HEK293 (cell line): ENCODE measurements around the gene SART1.

ENCODE experiments used
- CTCF ChIP-seq: fragments of 450-650 bp; formaldehyde crosslinking; IDR thresholded peaks from 2 replicates; pipeline ENCODE4 v1.5.1; 2016; ENCODE audit warnings: missing biosample characterization, missing genetic modification characterization
- KLF16 ChIP-seq: fragments of 450-650 bp; formaldehyde crosslinking; IDR thresholded peaks from 2 replicates; pipeline ENCODE4 v1.5.1; 2017; ENCODE audit warnings: missing biosample characterization, missing genetic modification characterization
- PBX3 ChIP-seq: sonication (generic); formaldehyde crosslinking; IDR thresholded peaks from 2 replicates; pipeline ENCODE4 v1.8.1; 2022; ENCODE audit warnings: mild to moderate bottlenecking, moderate library complexity, missing genetic modification reagents
- SCRT2 ChIP-seq: fragments of 450-650 bp; formaldehyde crosslinking; IDR thresholded peaks from 2 replicates; pipeline ENCODE4 v1.5.1; 2016; ENCODE audit warnings: missing biosample characterization, missing genetic modification characterization
- YY1 ChIP-seq: fragments of 450-650 bp; formaldehyde crosslinking; IDR thresholded peaks from 2 replicates; pipeline ENCODE4 v1.5.1; 2018; ENCODE audit warnings: missing biosample characterization, missing genetic modification characterization
- ZBTB8A ChIP-seq: fragments of 450-650 bp; formaldehyde crosslinking; IDR thresholded peaks from 2 replicates; pipeline ENCODE4 v1.5.1; 2016; ENCODE audit warnings: missing biosample characterization, missing genetic modification characterization
- ZFP3 ChIP-seq: fragments of 450-650 bp; formaldehyde crosslinking; IDR thresholded peaks from 2 replicates; pipeline ENCODE4 v1.5.1; 2016; ENCODE audit warnings: low read depth, missing biosample characterization, missing genetic modification characterization
- ZNF133 ChIP-seq: fragments of 450-650 bp; formaldehyde crosslinking; IDR thresholded peaks from 2 replicates; pipeline ENCODE4 v1.5.1; 2016; ENCODE audit warnings: missing biosample characterization, missing genetic modification characterization
- ZNF24 ChIP-seq: fragments of 450-650 bp; formaldehyde crosslinking; IDR thresholded peaks from 2 replicates; pipeline ENCODE4 v1.5.1; 2016; ENCODE audit warnings: missing biosample characterization, missing genetic modification characterization
- ZNF501 ChIP-seq: fragments of 450-650 bp; formaldehyde crosslinking; IDR thresholded peaks from 2 replicates; pipeline ENCODE4 v1.5.1; 2016; ENCODE audit warnings: missing biosample characterization, missing genetic modification characterization
- ZNF664 ChIP-seq: fragments of 450-650 bp; formaldehyde crosslinking; IDR thresholded peaks from 2 replicates; pipeline ENCODE4 v1.5.1; 2016; ENCODE audit warnings: missing biosample characterization, missing genetic modification characterization

- TF ChIP-seq ZNF501 (tag by site-specific recombination) (no peak), KLF16 (tag by site-specific recombination) (no peak), ZBTB8A (tag by site-specific recombination) (no peak), CTCF (no peak), ZNF24 (no peak), ZNF664 (tag by site-specific recombination) (no peak), ZFP3 (tag by site-specific recombination) (no peak), YY1 (no peak), ZNF133 (tag by site-specific recombination) (no peak), SCRT2 (tag by site-specific recombination) (no peak), PBX3 (no peak)
Observed at GRCh38 chr11:66015936-66016792, 54.6 kb downstream of the SART1 start.
